Gastroesophageal sphincter (tissue), 2 donors: ENCODE measurements around the gene INPP5E.

Experiments used
- POLR2A ChIP-seq, 2 donors: fragments of 450-650 bp; IDR thresholded peaks; one replicate each; pipeline ENCODE4 v1.6.1; 2017; ENCODE audit warnings: antibody characterized with exemption in 2 of 2, mild to moderate bottlenecking in 2 of 2, moderate library complexity in 1 of 2
- POLR2AphosphoS5 ChIP-seq: sonication (generic); formaldehyde crosslinking; IDR thresholded peaks from one replicate; pipeline ENCODE4 v1.6.1; 2017; ENCODE audit warnings: antibody characterized with exemption

DNA sequence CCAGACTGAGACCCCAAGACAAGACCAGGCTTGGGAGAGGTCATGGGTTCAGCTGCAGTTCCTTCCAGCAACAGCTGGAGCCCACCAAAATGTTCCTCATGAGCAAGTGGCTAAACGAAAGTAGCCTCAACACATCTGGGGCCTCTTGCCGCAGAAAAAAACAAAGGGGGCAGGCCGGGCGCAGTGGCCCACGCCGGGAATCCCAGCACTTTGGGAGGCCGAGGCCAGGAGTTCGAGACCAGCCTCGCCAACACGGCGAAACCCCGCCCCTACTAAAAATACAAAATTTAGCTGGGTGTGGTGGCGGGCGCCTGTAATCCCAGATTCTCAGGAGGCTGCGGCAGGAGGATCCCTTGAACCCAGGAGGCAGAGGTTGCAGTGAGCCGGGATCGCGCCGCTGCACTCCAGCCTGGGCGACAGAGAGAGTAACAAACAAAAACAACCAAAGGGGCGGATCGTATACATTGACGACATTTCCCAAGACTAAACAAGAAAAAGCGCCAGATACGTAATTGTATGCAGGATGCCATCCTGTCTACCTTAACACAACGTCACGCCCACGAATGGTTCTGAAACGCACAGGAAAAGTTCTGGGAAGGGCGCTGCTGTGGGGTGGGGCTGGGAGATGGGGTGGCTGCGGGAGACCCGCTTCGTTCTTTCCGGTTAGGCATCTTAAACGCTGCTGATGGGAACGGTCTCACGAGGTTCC, 1.7 kb downstream of the INPP5E start:
- TF ChIP-seq POLR2AphosphoS5: no peak
- no peak for TF ChIP-seq POLR2A (IDR thresholded peaks at IDR 0.05)
